Skin of body (tissue), 2 donors: ENCODE data around the gene RDH16. TPM values are rescaled to one million over a fixed set of nuclear protein-coding genes. Genes with fewer than 3 reads are reported as not detected.
"Not testable (repeated sequence)": the region's sequence is repeated elsewhere in the genome, so short reads cannot be mapped to it uniquely, and the experiment has no call there.

ENCODE experiments used
- DNase-seq: peaks from one replicate; lab custom pipeline; 2025; lab: John Stamatoyannopoulos, UW
- total RNA-seq: library from RNA; depleted of rRNA; stranded (reverse); fragments of >200 nt; gene quantifications from one replicate; pipeline ENCODE4 v1.2.3, GENCODE V29; 2014

RDH16 gene
- total RNA-seq, 1 donor from 2014 or later, result 0.69 TPM

GRCh38 chr12:56989861-56990610, 32.6 kb upstream of the RDH16 start:
- DNase-seq, result no peak

GRCh38 chr12:56988207-56988739, 30.9 kb upstream of the RDH16 start:
- DNase-seq, result no peak

GRCh38 chr12:56987551-56988053, 30.2 kb upstream of the RDH16 start:
- peak; percentile 57 for DNase-seq

GRCh38 chr12:56987011-56987410, 29.6 kb upstream of the RDH16 start:
- DNase-seq, result no peak

- DNase-seq, result not testable (repeated sequence)
Measured at GRCh38 chr12:56985714-56986113, 28.3 kb upstream of the RDH16 start.

GRCh38 chr12:56983386-56983785, 26.0 kb upstream of the RDH16 start:
- no peak for DNase-seq

- not testable (repeated sequence) for DNase-seq
Measured at GRCh38 chr12:56982578-56983236, 25.3 kb upstream of the RDH16 start.

GRCh38 chr12:56980941-56981530, 23.6 kb upstream of the RDH16 start:
- DNase-seq, result no peak

GRCh38 chr12:56980268-56980667, 22.9 kb upstream of the RDH16 start:
- no peak for DNase-seq

- DNase-seq, result no peak
Measured at GRCh38 chr12:56979628-56980027, 22.2 kb upstream of the RDH16 start.

GRCh38 chr12:56978397-56979138, 21.2 kb upstream of the RDH16 start:
- DNase-seq, result no peak

GRCh38 chr12:56977361-56977760, 20.0 kb upstream of the RDH16 start:
- DNase-seq, result not testable (repeated sequence)

- DNase-seq, result not testable (repeated sequence)
Measured at GRCh38 chr12:56974224-56974623, 16.8 kb upstream of the RDH16 start.

GRCh38 chr12:56968910-56969309, 11.5 kb upstream of the RDH16 start:
- DNase-seq, result not testable (repeated sequence)

GRCh38 chr12:56965997-56966642, 8.7 kb upstream of the RDH16 start:
- DNase-seq, result not testable (repeated sequence)

- DNase-seq, result not testable (repeated sequence)
Measured at GRCh38 chr12:56965124-56965523, 7.7 kb upstream of the RDH16 start.

- not testable (repeated sequence) for DNase-seq
Measured at GRCh38 chr12:56963557-56963956, 6.1 kb upstream of the RDH16 start.

GRCh38 chr12:56962247-56962646, 4.8 kb upstream of the RDH16 start:
- DNase-seq, result not testable (repeated sequence)

GRCh38 chr12:56958422-56958821, 1.0 kb upstream of the RDH16 start:
- no peak for DNase-seq

- DNase-seq, result no peak
Measured at GRCh38 chr12:56955631-56956256, 1.7 kb downstream of the RDH16 start.
